GM12878 (cell line): Measurements from ENCODE around the gene RYR2. TPM values are rescaled to one million over a fixed set of nuclear protein-coding genes. Genes with fewer than 3 reads are reported as not detected.

ENCODE experiments used
- ATAC-seq: fragments of 200-7000 bp; cut with Tn5 transposase; 3 replicates; pipeline ENCODE4 v1.9.1; 2020; ENCODE audit warnings: mild to moderate bottlenecking, moderate library complexity
- BruUV-seq: library from RNA; stranded (reverse); fragments of 400-500 nt; replicated peaks from 2 replicates; lab custom pipeline; 2021; lab: Mats Ljungman, UMichigan
- CTCF ChIA-PET: fragments of 300-600 bp; sonication (Branson Sonifier 250); formaldehyde crosslinking; extraction: SDS; loops from one replicate; lab custom pipeline; 2021; ENCODE audit warnings: inconsistent platforms; lab: Yijun Ruan, JAX
- POLR2A ChIA-PET: fragments of 350-600 bp; formaldehyde crosslinking; extraction: SDS; loops from one replicate; lab custom pipeline; 2021; ENCODE audit warnings: inconsistent platforms; lab: Charles Lee
- RAD21 ChIA-PET: fragments of 300-600 bp; sonication (Branson Sonifier 250); formaldehyde crosslinking; loops from one replicate; lab custom pipeline; 2023; ENCODE audit warnings: antibody characterized with exemption; ENCODE audit not compliant: unreplicated experiment; lab: Charles Lee
- SMC1A ChIA-PET: fragments of 300-600 bp; sonication (Branson Sonifier 250); formaldehyde crosslinking; loops from one replicate; lab custom pipeline; 2023; ENCODE audit not compliant: unreplicated experiment, uncharacterized antibody; lab: Charles Lee
- DNase-seq: peaks from one replicate; pipeline ENCODE4 v3.0.0-alpha.2; 2011; ENCODE audit warnings: low read depth, low spot score
- FAIRE-seq: peaks from 3 replicates; lab custom pipeline; 2011; peaks lifted over from hg19 to GRCh38; lab: Jason Lieb, UNC
- H2AFZ ChIP-seq: 2 replicates; pipeline ENCODE4 v1.6.0; 2011; ENCODE audit warnings: low read depth, low read length, control low read depth; ENCODE audit not compliant: control insufficient read depth
- H3K27ac ChIP-seq: 2 replicates; pipeline ENCODE4 v1.5.1; 2011; ENCODE audit warnings: control low read depth; ENCODE audit not compliant: control insufficient read depth, insufficient read depth
- H3K27me3 ChIP-seq, 2 experiments: replicated peaks in 1 of 2; 2 replicates each; pipeline versions ENCODE4 v1.6.0 to v1.6.1; 2011; ENCODE audit warnings: low read length in 1 of 2; ENCODE audit not compliant: control insufficient read depth in 2 of 2, insufficient read depth in 2 of 2
- H3K36me3 ChIP-seq, 2 experiments: 2 replicates each; pipeline ENCODE4 v1.5.1; 2011; ENCODE audit warnings: low read length in 1 of 2; ENCODE audit not compliant: control insufficient read depth in 2 of 2, insufficient read depth in 2 of 2
- H3K4me1 ChIP-seq: 2 replicates; pipeline ENCODE4 v1.6.1; 2011; ENCODE audit warnings: mild to moderate bottlenecking, low read length, moderate library complexity, mixed read lengths; ENCODE audit not compliant: control insufficient read depth, insufficient read depth
- H3K4me2 ChIP-seq: 2 replicates; pipeline ENCODE4 v1.6.0; 2011; ENCODE audit warnings: control low read depth; ENCODE audit not compliant: control insufficient read depth, insufficient read depth
- H3K4me3 ChIP-seq: fragments of 200-600 bp; sonication (generic); 2 replicates; pipeline ENCODE4 v1.5.1; 2016
- H3K79me2 ChIP-seq: 2 replicates; pipeline ENCODE4 v1.6.0; 2011; ENCODE audit warnings: low read length; ENCODE audit not compliant: control insufficient read depth, insufficient read depth
- H3K9ac ChIP-seq: 2 replicates; pipeline ENCODE4 v1.8.0; 2011; ENCODE audit warnings: low read length, control low read depth, mixed read lengths; ENCODE audit not compliant: control insufficient read depth, insufficient read depth
- H3K9me3 ChIP-seq: replicated peaks from 3 replicates; pipeline ENCODE4 v1.5.1; 2011; ENCODE audit warnings: mild to moderate bottlenecking, low read length; ENCODE audit not compliant: control insufficient read depth, insufficient read depth
- H4K20me1 ChIP-seq: 2 replicates; pipeline ENCODE4 v1.6.0; 2011; ENCODE audit not compliant: control insufficient read depth, insufficient read depth
- ESRRA ChIP-seq: IDR thresholded peaks from 2 replicates; pipeline ENCODE4 v1.6.1; 2012; ENCODE audit warnings: mild to moderate bottlenecking, low read length, improper control_type of control experiment
- HDGF ChIP-seq: fragments of 450-650 bp; IDR thresholded peaks from 2 replicates; pipeline ENCODE4 v1.6.1; 2016; ENCODE audit warnings: antibody characterized with exemption
- NR2F1 ChIP-seq: fragments of 450-650 bp; conservative IDR thresholded peaks from 2 replicates; pipeline ENCODE4 v1.6.1; 2017; ENCODE audit warnings: mild to moderate bottlenecking
- PAX5 ChIP-seq: IDR thresholded peaks from 2 replicates; pipeline ENCODE4 v1.6.1; 2011; ENCODE audit warnings: low read depth, low read length, borderline replicate concordance
- POLR2A ChIP-seq: IDR thresholded peaks from 2 replicates; pipeline ENCODE4 v1.6.1; 2011; ENCODE audit warnings: low read depth, mild to moderate bottlenecking, low read length
- SREBF1 ChIP-seq: IDR thresholded peaks from 2 replicates; pipeline ENCODE4 v1.6.1; 2012; ENCODE audit warnings: mild to moderate bottlenecking, low read length
- TAF1 ChIP-seq: IDR thresholded peaks from 2 replicates; pipeline ENCODE4 v1.6.1; 2011; ENCODE audit warnings: mild to moderate bottlenecking, low read depth, low read length, borderline replicate concordance
- TCF3 ChIP-seq: IDR thresholded peaks from 2 replicates; pipeline ENCODE4 v1.6.1; 2012; ENCODE audit warnings: low read depth, mild to moderate bottlenecking, low read length, borderline replicate concordance; ENCODE audit not compliant: insufficient read depth
- WRNIP1 ChIP-seq: IDR thresholded peaks from 2 replicates; pipeline ENCODE4 v1.6.1; 2011; ENCODE audit warnings: low read depth, low read length, improper control_type of control experiment, borderline replicate concordance
- ZNF384 ChIP-seq: IDR thresholded peaks from 2 replicates; pipeline ENCODE4 v1.6.1; 2012; ENCODE audit warnings: low read depth, mild to moderate bottlenecking, low read length, improper control_type of control experiment, borderline replicate concordance
- WGBS: methylation state at CpG from one replicate; pipeline ENCODE4 v1.1.6; 2016; ENCODE audit warnings: low lambda C conversion rate; ENCODE audit not compliant: insufficient replicate concordance, insufficient coverage; ENCODE audit errors: missing lambda C conversion rate; 5-methylcytosine and 5-hydroxymethylcytosine counted together
- in situ Hi-C: fragments of 300-500 bp; cut with MboI; formaldehyde crosslinking; loops from 9 replicates; pipeline ENCODE4 v1.14.3; 2018; ENCODE audit warnings: mixed read lengths
- intact Hi-C: fragments of 100-400 bp; cut with micrococcal nuclease; formaldehyde crosslinking; loops from one replicate; pipeline ENCODE4 v1.14.2; 2022; ENCODE audit not compliant: unreplicated experiment
- polyA plus RNA-seq, 11 experiments: library from polyadenylated mRNA; depleted of rRNA in 4 of 11; unstranded in 6 of 11; stranded (reverse) in 5 of 11; fragments of >200 nt; fragmentation: Nextera tagmentation in 4 of 11; fragmentation: Illumina TruSeq in 1 of 11; extraction: Ambion mirVana in 4 of 11; extraction: Trizol in 1 of 11; gene quantifications; 1 replicate in 1 of 11; 2 replicates in 10 of 11; pipeline versions ENCODE4 v1.2.1 to v1.2.3, GENCODE V29; 2011 to 2016; ENCODE audit warnings: inconsistent platforms in 2 of 11, missing spikeins in 2 of 11, low read depth in 1 of 11
- total RNA-seq, 4 experiments: library from RNA; depleted of rRNA in 3 of 4; stranded (reverse); fragments of >200 nt in 3 of 4; fragmentation: Illumina TruSeq in 1 of 4; extraction: Trizol in 1 of 4; gene quantifications; 2 replicates each; pipeline versions ENCODE4 v1.2.1 to v1.2.3, GENCODE V29; 2013 to 2021

Gene RYR2
- total and polyA plus RNA-seq, 10 of the 15 experiments (the other 5 are each of a cell fraction or from before 2014, with no cell fraction given) = 0.01 to 0.04 TPM; not detected in 8

DNA sequence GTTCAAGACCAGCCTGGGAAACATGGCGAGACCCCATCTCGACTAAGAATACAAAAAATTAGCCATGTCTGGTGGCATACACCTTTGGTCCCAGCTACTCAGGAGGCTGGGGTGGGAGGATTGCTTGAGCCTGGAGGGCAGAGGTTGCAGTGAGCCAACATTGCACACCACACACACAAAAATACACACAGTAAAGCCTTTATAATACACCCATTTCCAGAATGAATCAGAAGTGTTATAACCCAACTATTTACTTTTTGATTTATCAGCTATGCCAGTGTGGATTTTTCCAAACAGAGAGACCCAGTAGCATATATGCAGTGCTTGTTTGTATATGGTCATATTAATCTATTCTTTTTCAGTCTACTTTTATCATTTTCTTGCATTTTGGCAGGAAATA, 648.7 kb downstream of the RYR2 start:
- no peak for TF ChIP-seq TCF3
- TF ChIP-seq, all 136 proteins: peak for 0
- ChIA-PET SMC1A (no interaction called here), RAD21 (no interaction called here), POLR2A (no interaction called here), CTCF (no interaction called here)
- 11% methylated on average over 2 of the region's 2 CpGs for WGBS
- no peak overlapping the region for H3K4me2 ChIP-seq
- H2AFZ ChIP-seq = no peak overlapping the region
- ATAC-seq (no peak), DNase-seq (no peak), FAIRE-seq (no peak)
- no peaks in the 10 kb centered on the region for H3K79me2 ChIP-seq
- H4K20me1 ChIP-seq = no peaks in the 10 kb centered on the region
- no peak overlapping the region for H3K27ac ChIP-seq
- no peaks in the 10 kb centered on the region for H3K9me3 ChIP-seq
- no peak overlapping the region for H3K9ac ChIP-seq
- H3K4me1 ChIP-seq = no peaks in the 10 kb centered on the region
- in situ Hi-C loops (no loop called here), intact Hi-C loops (no loop called here)
- H3K36me3 ChIP-seq = no peaks in the 10 kb centered on the region
- H3K4me3 ChIP-seq = no peak overlapping the region
- no TSS peak for BruUV-seq
- H3K27me3 ChIP-seq = no peaks in the 10 kb centered on the region

DNA sequence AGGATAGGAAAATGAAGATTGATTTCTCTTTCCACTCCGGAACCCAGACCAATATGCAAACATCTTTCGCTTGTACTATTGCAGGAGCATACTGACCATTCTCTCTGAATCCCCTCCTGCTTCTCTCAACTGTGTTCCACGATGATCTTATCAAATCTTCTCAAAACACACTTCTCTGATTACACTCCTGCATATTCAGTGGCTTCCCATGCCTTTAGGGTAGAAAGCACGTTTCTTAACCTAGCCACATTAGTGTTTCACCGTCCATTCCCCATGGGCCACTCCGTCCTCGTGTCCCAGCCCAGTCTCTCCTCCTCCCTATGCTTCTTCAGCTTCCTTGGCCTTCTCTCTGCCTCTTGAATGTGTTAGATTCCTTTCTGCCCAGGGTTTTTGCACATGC, 650.3 kb downstream of the RYR2 start:
- in situ Hi-C loops = no loop called here
- FAIRE-seq (no peak), ATAC-seq (no peak), DNase-seq (no peak)
- ChIA-PET CTCF (no interaction called here), RAD21 (no interaction called here), SMC1A (no interaction called here), POLR2A (no interaction called here)
- WGBS = 21% methylated on average over 7 of the region's 7 CpGs
- Histone ChIP-seq H3K27ac (no peak overlapping the region), H3K4me3 (no peak overlapping the region), H3K36me3 (no peaks in the 10 kb centered on the region), H2AFZ (no peak overlapping the region), H3K9me3 (no peaks in the 10 kb centered on the region), H3K4me2 (no peak overlapping the region), H3K4me1 (no peaks in the 10 kb centered on the region), H3K9ac (no peak overlapping the region), H4K20me1 (no peaks in the 10 kb centered on the region), H3K27me3 (no peaks in the 10 kb centered on the region), H3K79me2 (no peaks in the 10 kb centered on the region)
- no TSS peak for BruUV-seq
- TF ChIP-seq PAX5 = no peak
- no peak for TF ChIP-seq TAF1
- no peak for TF ChIP-seq SREBF1
- TF ChIP-seq ESRRA = no peak
- TF ChIP-seq HDGF = no peak
- TF ChIP-seq TCF3 = no peak
- TF ChIP-seq WRNIP1 = no peak
- no peak for TF ChIP-seq NR2F1
- no peak for TF ChIP-seq ZNF384
- TF ChIP-seq POLR2A = no peak
- TF ChIP-seq, all 136 proteins: peak for 0
- intact Hi-C loops = no loop called here
